CD4-positive, alpha-beta T cell treated with Interleukin-1 beta for 1 hour (primary cell): Measurements from ENCODE around the gene PLXNC1.

Experiments
- DNase-seq, 2 donors: peaks; one replicate each; pipeline ENCODE4 v3.0.0-alpha.2; 2020 to 2022

PLXNC1 gene

GRCh38 chr12:94245631-94246383, 97.4 kb downstream of the PLXNC1 start:
- DNase-seq: no peak

DNA sequence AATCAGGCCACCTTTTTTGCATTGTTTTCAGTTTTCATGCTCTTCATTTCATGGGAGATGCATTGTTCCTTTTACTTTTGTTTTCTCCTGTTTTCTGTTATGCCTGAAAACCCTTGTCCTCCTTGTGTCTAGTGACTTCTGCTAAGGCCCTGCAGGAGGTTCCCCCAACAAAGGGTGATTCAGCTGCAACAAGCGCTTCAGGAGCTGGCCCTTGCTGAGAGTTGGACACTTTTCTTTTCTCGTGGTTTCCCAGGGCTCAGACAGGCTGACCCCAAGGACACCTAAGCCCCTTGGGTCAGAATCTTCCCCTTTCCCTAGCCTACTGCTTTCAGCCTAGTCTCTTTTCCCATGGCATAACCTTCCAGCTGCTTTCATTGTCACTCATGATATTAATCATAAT, 98.9 kb downstream of the PLXNC1 start:
- DNase-seq: no peak

DNA sequence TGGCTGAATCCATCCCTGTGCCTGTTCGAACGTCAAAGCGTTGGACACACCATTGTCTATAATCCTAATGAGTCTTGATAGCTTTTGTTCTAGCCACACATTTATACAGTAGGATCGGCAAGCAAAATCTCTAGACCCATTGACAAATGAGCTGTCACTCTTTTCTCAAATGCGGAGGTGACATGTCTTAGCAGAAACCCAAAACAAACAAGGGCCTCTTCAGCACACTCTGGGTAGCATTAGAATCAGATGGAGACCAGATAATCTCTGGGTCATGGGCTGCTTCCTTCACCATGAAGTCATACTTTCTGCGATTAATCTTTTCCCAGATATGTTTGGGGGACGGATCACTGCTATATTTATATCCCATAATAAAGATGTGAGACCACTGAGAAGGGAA, 100.2 kb downstream of the PLXNC1 start:
- no peak for DNase-seq

DNA sequence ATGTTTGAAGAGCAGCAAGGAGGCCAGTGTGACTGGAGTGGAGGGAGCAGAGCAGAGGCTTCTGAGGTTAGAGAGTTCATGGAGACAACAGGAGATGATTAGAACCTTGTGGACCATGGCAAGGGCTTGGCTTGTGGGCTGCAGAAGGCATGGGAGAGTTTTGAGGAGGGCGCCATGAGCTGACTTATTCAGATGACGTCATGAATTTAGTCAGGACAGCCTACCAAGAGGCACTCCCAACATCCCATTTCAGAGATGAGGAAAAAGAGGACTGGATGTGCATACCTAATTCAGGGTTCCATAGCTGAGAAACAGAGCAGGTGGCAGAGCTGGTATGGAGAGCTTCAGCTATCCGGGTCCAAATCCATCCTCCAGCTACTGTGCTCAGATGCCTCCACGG, 101.8 kb downstream of the PLXNC1 start:
- no peak for DNase-seq

- DNase-seq: no peak
Measured at GRCh38 chr12:94254270-94254669, 105.9 kb downstream of the PLXNC1 start.

GRCh38 chr12:94255006-94255405, 106.6 kb downstream of the PLXNC1 start:
- DNase-seq: no peak

- no peak for DNase-seq
Measured at GRCh38 chr12:94255428-94255827, 107.1 kb downstream of the PLXNC1 start.

GRCh38 chr12:94258593-94258992, 110.2 kb downstream of the PLXNC1 start:
- DNase-seq: no peak

- no peak for DNase-seq
Measured at GRCh38 chr12:94260017-94260416, 111.6 kb downstream of the PLXNC1 start.

GRCh38 chr12:94260717-94261116, 112.3 kb downstream of the PLXNC1 start:
- no peak for DNase-seq

DNA sequence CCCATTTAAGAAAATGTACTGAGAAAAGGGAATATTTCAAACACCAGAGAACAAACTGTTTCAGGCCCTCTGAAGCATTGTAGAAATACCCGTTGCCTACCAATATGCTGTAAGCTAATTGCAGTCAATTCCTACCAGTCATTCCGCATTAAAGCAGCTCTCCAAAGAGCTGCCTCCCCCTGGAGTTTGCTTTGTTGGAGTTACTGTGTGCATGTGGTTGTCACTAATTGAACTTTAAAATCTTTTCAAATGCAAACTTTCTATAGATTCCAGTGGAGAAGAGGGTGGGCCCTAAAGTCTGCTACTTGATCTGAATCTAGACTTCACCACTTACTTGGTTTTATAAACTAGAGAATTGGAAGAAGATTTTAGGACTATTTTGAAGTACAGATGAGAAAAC, 112.7 kb downstream of the PLXNC1 start:
- DNase-seq: no peak

DNA sequence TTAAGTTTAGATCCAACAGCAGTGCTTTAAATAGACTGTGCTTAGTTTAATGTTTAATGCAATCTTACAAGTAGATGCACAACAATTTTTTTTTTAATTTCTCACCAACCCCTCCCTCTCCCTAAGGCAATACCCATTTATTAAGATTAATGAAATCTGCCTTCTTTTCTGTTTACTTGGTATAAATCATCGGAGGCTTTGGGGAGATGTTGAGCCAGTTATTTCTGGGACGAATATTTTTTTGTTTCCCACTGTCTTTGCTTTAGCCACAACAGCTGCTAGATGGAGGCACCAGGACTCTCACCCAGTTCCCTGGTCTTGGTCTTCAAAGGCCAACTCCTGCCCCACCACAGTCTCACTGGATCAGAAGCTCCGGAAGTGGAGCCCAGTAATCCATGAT, 113.4 kb downstream of the PLXNC1 start:
- DNase-seq: no peak

DNA sequence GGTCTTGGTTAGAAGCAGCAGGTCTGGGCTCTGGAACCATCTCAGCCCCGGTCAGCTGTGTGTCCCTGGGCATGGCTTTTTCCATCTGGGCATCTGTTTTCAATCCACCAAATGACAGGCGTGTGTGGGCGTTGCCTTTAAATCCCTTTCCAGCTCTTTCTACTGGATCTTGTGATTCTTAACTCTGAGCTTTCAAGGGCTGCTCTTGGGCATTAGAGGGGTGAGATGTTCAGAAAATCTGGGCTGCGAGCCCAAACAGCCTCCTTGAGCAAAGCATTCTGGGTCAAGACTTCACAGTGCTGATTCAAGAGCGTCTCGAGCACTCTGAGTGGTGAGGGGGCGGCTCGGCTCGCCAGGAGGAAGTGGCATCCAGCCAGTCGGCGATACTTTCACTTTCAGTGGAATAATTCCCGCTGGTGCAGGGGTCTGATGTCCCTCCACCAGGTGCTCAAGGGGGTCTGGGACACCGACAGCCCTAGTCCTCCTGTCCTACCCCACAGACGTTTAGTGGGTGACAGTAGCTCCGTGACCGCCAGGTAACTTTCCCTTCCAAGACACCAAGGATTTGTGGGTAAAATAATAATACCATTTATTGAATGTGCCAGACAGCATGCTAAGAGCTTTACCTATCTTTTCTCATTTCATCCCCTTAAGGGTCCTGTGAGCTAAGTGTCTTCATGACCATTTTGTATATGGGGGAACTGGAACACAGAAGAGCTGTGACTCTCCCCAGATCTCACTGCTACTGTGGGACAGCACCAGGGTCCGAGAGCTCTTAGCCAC, 114.0 kb downstream of the PLXNC1 start:
- DNase-seq: peak; percentile 78 to 81

- peak; percentile 69 to 74 for DNase-seq
Measured at GRCh38 chr12:94263011-94263811, 114.8 kb downstream of the PLXNC1 start.

- peak in 1 of 2 donors; percentile 12 for DNase-seq
Measured at GRCh38 chr12:94263905-94264561, 115.7 kb downstream of the PLXNC1 start.

DNA sequence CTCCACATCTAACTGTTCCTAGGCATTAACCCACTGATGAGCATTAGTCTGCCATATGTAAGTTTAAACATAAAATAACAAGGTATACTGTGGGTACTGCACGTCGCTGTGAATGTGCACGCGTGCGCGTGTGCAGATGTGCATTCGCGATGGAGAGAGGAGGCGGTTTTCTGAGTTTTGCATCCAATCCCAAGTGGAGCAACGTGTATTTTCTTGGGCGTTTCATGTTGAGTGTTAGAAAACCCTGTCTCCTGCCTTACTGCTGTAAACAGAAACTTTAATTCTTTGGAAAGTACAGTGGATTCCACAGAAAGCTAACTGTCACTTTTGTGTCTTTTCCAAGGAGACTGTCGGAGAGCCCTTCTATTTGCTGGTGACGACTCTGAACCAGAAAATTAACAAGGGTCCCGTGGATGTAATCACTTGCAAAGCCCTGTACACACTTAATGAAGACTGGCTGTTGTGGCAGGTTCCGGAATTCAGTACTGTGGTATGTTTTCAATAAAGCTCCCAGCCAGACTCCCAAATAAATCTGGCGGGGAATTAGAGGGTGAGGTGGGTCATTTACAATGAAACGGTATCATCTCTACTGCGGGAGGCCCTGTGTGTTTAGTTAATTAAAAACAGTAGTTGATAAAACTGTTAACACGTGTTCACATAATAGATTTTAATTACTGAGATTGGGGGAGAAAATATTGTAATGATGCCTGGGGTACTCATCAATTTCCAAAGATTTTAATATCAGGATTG, 116.5 kb downstream of the PLXNC1 start:
- no peak for DNase-seq

- no peak for DNase-seq
Measured at GRCh38 chr12:94265539-94265938, 117.2 kb downstream of the PLXNC1 start.

- DNase-seq: peak; percentile 17 to 27
Measured at GRCh38 chr12:94265966-94266745, 117.8 kb downstream of the PLXNC1 start.

DNA sequence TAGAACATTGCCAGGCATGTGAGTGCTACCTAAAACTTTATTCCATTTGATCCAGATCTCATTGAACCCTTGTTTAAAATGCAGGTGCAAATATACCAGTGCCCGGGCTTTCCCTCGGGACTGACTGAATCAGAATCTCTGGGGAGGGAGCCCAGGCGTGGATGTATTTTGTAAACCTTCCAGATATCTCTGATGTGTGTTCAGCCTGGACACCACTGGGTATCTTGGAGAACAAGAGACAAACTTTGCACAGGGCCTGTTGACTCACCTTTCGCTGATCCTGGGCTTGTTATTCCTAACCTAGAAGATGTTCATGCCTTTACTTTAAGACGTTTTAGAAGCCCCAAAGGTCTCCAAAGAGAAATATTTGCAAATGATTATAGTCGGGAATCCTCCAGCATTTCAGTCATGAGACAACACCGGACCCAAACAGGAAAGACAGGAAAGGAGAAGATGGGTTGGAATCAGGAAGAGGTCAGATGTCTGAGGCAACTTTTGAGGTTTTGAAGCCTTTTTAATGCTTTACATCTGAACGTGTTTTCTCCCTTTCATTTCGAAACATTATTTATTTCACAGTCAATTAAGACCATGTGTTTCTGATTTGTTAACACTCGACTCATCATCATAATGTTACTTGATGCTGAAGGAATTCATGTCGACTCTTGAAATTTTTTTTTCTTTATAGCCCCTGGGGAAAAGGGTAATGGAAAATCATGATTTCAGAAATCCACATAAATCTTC, 118.6 kb downstream of the PLXNC1 start:
- DNase-seq: no peak

DNA sequence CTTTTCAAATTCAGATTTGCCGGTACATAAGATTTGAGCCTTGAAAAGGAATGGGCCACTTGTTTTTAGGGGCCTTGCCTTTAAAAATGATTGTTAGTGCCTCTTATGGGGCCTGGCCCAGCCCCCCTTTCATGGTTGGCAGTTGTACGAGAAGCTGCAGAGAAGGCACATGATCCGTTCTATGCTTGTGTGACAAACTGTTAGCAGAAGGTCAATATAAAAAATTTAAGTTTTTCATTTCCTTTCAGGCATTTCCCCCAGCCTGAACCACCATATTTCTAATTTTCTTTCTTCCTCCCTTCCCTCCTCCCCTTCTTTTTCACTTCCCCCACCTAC, 119.1 kb downstream of the PLXNC1 start:
- DNase-seq: no peak
